GM19099 (cell line): ENCODE data around the gene NUCB2.

Experiments
- POLR2A ChIP-seq: IDR thresholded peaks from 3 replicates; pipeline ENCODE4 v1.6.1; 2011; ENCODE audit warnings: low read depth; ENCODE audit not compliant: insufficient read length; ENCODE audit errors: extremely low read depth

NUCB2 gene

DNA sequence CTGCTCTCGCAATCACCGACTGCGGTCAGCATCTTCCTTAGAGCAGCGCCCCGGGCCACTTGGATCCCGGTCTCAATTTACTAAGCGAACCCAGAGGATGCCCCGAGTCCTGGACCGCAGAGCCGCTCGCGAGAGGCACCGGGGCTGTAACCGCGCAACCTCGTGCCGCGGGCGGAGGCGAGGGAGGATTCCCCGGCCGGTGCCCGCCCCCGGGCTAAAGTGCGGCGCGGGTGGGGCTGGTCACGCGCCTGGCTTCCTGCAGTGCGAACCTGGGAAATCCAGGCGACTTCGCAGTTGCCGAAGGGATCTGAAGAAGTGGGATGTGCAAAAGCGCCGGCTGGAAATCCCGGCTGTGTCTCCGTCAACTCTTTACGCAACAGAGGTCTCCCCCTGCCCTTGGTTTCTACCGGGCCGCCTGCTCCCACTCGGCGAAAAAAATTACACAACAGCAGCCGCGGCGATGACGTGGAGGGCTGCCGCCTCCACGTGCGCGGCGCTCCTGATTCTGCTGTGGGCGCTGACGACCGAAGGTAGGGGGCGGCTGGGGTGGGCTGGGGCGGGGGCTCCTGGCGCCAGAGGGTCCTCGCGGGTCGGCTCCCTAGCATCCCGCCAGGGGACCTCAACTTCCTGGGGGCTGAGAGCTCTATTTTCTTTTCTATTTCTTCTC, 75.1 kb downstream of the NUCB2 start, which contains the start of gene NCR3LG1:
TSS of gene NCR3LG1 (plus strand) at position 291 of the 667 bp plus-strand sequence. CDS start at position 461, 170 bp downstream.
- no peak for TF ChIP-seq POLR2A

DNA sequence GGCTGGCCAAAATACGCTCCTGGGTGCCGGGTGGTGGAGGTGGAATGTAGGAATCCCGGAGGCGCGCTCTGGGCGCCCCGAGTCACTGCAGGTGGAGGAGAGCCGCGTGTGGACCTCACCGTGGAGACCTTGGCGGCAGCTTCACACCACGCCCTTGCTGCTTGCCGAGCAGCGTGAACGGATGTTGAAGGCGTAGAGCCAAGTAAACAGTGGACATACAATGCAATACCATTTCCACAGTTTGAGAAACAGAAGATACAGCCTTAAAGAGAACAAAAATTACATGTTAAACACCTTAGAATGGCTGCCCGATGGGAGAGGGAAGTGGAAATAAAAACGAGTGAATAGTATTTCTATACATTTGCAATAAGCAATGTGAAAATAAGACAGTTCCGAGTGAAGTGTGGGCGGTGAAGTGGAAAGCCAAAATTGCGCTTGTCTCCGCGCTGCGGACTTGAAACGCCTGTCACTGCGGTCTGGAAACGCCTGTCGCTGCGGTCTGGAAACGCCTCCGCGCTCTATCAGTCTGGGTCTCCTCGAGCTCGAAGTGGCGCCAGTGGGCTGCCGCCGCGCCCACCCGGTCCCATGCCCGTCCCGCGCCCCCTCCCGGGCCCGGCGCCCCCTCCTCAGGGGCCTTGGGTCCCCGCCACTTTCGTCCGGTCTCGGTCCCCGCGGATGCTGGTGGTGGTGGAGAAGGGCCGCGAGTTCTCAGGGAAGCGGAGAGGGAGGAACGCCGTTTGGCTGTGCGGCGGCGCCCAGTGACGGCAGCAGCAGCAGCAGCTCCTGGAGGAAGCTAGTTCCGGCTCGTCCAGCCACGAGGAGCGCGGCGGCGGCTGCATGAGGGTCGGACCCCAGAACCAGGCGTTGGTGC, 76.6 kb downstream of the NUCB2 start:
- no peak for TF ChIP-seq POLR2A

DNA sequence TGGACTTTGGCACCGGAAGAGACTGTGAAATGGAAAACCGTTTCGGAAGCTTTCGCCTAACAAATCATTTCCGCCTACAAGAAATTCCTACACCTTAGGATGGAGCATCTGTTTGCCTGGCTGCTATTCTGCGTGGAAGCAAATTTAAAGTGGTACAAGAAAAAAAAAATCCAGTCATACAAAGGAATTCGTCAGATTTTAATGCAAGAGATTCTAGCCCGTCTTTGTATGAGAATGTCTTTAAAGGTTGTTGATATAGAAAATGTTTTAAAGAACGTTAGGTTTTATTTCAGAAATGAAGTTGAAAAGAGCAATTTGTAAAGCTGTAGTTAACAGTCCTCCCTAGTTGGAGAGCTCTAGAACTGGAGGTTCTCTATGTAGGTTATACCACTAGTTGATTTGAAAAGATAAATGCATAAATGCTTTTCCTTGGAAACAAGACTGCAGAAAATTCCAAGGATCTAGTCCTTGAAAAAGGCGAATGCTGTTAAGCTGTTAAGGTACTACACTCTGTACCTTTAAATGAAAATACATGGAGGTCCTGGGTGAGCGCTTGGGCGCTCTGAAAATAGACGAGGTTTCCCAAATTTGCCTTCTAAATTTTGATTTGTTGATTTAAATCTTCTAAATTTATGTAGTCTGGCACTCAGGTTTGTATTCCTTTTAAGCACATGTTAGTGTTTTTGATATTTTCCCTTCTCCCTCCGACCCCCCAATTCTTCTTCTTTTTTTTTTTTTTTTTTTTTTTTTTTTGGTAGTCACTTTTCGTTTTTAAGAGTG, 77.5 kb downstream of the NUCB2 start:
- TF ChIP-seq POLR2A = no peak

DNA sequence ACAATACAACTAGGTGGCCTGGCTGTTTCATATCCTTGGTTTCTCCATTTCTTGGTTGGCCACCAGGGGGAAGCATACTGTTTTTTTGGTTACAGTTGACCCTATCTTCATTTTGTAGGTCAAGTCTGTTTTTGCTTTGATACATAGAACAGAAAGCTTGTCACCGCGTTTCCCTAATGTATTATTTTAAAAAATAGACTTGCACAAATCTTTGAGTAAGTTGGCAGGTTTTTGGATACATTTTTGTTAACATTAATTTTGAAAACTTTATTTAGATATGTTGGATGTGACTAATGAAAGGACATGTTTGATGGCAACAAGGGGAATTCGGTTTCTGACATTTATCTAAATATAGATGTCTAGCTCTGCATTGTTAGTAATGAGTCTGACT, 78.1 kb downstream of the NUCB2 start:
- no peak for TF ChIP-seq POLR2A

DNA sequence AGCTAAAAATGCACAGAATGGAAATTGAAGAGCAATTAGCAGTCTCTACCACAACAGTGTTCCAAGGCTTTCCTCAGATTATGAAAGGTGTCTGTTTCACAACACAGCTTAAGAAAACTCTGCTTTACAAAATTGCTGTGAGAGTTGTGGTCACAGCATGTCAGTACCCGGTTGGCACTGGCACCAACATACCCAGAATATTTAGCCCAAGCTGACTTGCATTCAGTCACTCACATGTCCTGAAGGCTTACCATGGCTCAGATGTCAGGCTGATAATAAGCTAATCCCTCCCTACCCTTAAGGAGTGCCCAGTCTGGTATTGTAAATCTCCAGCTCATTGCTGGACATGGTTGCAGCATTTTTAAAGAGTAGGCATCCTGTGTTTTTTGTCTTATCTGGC, 90.0 kb downstream of the NUCB2 start:
- no peak for TF ChIP-seq POLR2A

DNA sequence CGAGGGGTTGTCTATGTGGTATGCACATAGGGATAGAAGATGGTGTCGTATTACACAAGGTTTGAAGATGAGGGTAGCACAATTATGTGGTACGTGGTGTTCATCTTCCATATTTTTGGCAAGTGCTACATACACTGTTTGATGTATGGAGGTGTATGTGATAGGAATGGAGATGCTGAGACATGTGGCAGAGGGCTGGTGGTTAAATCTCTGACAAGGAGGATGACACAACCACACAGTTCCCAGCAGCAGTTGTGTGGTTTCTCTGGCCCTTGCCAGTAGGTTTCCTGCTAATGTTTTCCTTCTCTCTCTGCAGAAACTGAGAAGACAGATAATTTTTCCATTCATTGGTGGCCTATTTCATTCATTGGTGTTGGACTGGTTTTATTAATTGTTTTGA, 92.0 kb downstream of the NUCB2 start:
- no peak for TF ChIP-seq POLR2A

DNA sequence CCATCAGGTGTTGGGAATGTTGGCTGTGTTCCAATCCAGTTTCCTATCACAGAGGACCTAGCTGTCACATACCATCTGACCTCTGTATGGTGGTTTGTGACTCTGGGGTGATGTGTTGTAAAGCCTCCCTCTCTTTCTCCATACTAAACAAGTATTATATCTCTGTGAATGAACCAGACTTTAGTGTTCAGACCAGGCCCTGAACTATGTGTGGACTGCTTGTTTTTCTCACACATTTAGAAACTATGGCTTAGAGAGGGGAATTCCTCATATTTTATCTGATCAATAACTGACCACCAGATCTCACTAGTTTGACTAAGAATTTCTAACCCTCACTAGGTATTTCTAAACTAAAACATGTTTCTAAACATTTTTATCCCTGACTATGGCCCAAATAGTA, 92.6 kb downstream of the NUCB2 start:
- TF ChIP-seq POLR2A = no peak

DNA sequence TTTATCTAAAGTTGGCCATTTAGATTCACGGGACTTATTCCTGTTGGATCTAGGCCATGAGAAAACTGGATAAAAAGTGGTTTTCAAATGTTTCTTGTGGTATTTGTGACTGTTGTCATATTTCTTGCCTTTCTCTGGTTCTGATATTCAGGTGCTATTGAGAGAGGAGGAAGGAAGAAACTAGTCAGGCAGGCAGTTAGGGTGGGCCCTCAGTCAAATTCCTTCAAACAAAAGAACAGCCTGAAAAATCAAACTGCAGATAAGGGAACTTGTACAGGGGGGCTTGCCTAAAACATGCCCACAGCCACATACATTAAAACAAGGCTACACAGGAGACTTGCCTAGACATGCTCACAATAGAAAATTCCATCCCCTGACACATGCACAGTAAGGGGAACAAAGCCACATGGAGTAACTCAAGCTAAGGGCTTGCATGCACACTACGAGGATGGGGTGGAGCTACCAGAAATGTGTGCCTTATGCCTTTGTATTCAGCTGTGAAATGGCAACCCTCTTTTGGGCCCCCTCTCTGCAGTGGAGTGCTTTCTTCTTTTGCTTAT, 93.2 kb downstream of the NUCB2 start:
- no peak for TF ChIP-seq POLR2A

DNA sequence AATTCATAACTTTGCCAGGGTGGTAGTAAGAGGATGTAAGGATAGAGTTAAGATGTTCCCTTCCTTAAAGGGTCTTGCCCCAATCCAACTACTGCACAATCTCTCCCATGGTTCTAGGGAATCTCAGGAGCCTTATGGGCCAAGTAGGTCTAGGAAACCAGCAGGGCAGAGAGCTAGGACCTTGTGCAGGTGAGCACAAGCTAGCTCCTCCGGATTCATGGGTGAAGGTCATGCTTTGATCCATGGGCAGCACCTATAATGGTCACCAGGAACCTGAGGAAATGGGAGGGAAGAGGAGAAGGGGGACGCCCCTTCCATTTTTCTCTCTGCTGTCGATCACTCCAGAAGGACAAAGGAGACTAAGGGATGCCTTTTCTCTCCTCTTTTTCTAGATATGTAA, 95.1 kb downstream of the NUCB2 start:
- TF ChIP-seq POLR2A = no peak

DNA sequence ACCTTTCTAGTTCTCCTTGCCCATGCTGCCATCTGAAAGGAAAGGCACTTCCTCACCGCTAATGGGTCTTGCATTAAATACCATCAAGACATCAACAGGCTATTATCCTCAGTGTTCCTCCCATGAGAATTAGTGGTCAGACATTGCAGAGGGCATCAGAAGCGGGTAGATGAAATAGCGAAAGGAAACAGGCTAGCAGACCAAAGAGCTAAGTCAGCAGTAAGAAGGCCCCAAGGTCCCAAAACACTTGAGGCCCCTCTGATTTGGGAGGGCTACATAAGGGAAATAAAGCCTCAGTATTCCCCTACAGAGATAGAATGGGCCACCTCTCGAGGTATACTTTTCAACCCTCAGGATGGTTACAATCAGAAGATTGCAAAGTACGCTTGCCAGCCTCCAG, 99.0 kb downstream of the NUCB2 start:
- no peak for TF ChIP-seq POLR2A

DNA sequence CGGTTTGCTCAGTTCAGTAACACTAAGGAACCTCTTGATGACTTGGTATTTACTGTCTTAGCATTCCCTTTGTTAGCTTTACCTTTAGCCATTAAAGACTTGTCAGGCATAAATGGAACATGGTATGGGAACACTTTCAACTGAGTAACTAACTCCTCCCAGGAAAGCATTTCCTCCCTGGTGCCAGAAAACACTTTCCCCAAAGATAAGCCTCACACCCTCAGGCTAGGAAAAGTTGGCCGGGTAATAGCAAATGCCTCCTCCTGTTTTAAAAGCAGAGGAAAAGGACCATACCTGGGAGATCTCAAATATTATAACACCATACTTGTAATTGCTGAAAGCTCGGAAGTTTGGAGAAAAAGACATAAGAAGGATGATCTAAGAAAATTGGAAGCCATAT, 100.0 kb downstream of the NUCB2 start:
- no peak for TF ChIP-seq POLR2A

DNA sequence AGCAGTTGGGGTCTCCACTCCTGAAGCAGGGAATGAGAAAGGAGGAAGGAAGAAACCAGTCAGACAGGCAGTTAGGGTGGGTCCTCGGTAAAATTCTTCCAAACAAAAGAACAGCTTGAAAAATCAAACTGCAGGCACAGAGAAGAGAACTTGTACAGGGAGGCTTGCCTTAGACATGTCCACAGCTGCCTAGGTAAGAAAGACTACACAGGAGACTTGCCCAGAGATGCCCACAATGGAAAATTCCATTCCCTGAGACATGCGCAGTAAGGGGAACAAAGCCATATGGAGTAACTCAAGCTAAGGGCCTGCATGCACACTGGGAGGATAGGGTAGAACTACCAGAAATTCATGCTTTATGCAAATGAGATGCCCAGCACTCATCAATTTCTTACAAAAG, 102.1 kb downstream of the NUCB2 start:
- TF ChIP-seq POLR2A = no peak

DNA sequence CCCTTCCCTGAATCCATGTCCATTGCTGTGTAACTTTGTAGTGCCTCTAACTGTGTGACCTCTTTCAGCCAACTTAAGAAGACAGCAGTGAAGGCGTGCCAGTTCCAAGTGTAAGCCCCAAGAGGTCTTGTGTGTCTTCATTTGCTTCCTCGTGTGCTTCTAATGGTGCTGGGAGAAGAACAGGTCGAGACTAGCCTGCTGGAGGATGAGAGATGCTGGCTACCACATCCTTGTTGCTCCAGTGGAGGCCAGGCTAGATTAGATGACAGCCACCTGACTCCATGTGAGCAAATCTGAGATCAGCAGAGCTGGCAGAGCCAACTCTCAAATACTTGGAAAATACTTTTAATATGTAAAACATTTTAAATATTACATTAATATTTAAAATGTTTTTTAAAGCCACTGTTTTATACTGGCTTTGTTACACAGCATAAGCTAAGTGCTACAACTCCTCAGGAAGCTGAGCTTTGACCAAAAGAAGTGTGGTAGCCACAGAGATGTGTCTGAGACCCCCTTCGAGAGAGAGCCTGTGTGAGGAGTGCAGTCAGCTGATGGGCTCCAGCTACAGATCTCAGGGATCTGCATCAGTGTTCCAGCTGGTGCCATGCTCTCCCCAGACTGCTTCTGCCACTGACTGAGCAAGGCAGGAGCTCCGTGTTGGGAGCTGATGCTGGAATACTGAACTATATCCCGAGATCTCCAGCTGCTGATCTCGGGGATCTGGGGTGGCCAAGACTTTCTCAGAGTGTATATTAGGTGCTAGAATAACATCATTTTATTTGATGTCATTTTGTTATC, 103.0 kb downstream of the NUCB2 start:
- no peak for TF ChIP-seq POLR2A

DNA sequence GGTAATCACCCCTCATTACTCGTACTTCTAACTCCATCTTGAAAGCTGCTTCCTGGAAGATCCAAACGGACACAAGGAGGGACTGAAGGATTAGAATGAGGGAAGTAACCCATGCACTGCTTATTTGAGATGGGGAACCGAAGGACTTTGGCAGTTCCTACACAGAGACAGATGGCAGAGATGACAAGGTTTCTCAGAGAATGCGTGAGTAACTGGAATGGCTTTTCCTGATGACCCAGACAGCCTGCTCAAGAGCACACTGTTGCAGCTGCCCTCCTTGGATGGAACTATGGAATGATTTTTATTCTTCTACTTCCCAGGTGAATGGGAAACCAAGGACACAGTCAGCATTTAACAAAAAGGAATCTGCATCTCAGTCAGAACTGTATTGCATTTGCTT, 104.6 kb downstream of the NUCB2 start:
- no peak for TF ChIP-seq POLR2A
